IPS DF 6.9 (cell line): ENCODE measurements around the gene B3GALT2.

Experiments
- DNase-seq: peaks from one replicate; pipeline ENCODE4 v3.0.0-alpha.2; 2013; ENCODE audit warnings: low read depth, low spot score
- H3K27ac ChIP-seq: one replicate; pipeline ENCODE4 v1.5.1; 2013; ENCODE audit warnings: low read length, control low read depth
- H3K27me3 ChIP-seq: 2 replicates; pipeline ENCODE4 v1.6.1; 2013; ENCODE audit warnings: mild to moderate bottlenecking, low read length; ENCODE audit not compliant: control insufficient read depth, insufficient read depth
- H3K36me3 ChIP-seq: 2 replicates; pipeline ENCODE4 v1.6.1; 2013; ENCODE audit warnings: low read length; ENCODE audit not compliant: control insufficient read depth, insufficient read depth
- H3K4me1 ChIP-seq: 2 replicates; pipeline ENCODE4 v1.6.1; 2013; ENCODE audit warnings: low read length; ENCODE audit not compliant: control insufficient read depth, insufficient read depth
- H3K4me3 ChIP-seq: 2 replicates; pipeline ENCODE4 v1.5.1; 2013; ENCODE audit warnings: mild to moderate bottlenecking, low read length
- H3K9me3 ChIP-seq: 2 replicates; pipeline ENCODE4 v1.6.1; 2013; ENCODE audit warnings: low read length, inconsistent platforms; ENCODE audit not compliant: control insufficient read depth, insufficient read depth
- WGBS: extraction: QIAGEN DNeasy Blood & Tissue Kit; methylation state at CpG from one replicate; pipeline ENCODE4 v1.1.7; 2013; ENCODE audit warnings: mixed read lengths, missing lambda C conversion rate; ENCODE audit not compliant: insufficient read length, insufficient coverage; 5-methylcytosine and 5-hydroxymethylcytosine counted together

The B3GALT2 gene

GRCh38 chr1:193144361-193144938 is 42.0 kb downstream of the B3GALT2 start:
- WGBS: no CpG with 5 or more reads among the region's 5 CpGs
- no peak overlapping the region for H3K4me3 ChIP-seq
- H3K27me3 ChIP-seq: no peaks in the 10 kb centered on the region
- DNase-seq: no peak
- H3K4me1 ChIP-seq: no peaks in the 10 kb centered on the region
- no peak overlapping the region for H3K27ac ChIP-seq
- H3K36me3 ChIP-seq: peaks cover 3% of the 10 kb centered on the region; the same call in 1 of the 2 replicates
- no peaks in the 10 kb centered on the region for H3K9me3 ChIP-seq

- Histone ChIP-seq H3K9me3 (no peaks in the 10 kb centered on the region), H3K4me1 (no peaks in the 10 kb centered on the region), H3K4me3 (no peak overlapping the region), H3K36me3 (peaks cover 3% of the 10 kb centered on the region; the same call in 1 of the 2 replicates), H3K27me3 (no peaks in the 10 kb centered on the region), H3K27ac (no peak overlapping the region)
- no CpG with 5 or more reads among the region's 1 CpG for WGBS
- DNase-seq: no peak
These were observed 43.1 kb downstream of the B3GALT2 start for GRCh38 chr1:193143285-193143684.

- Histone ChIP-seq H3K9me3 (no peaks in the 10 kb centered on the region), H3K4me3 (no peak overlapping the region), H3K4me1 (no peaks in the 10 kb centered on the region), H3K27me3 (no peaks in the 10 kb centered on the region), H3K36me3 (peaks cover 3% of the 10 kb centered on the region; the same call in 1 of the 2 replicates), H3K27ac (no peak overlapping the region)
- no CpG with 5 or more reads among the region's 2 CpGs for whole genome bisulfite sequencing
- no peak for DNase-seq
These were observed 44.0 kb downstream of the B3GALT2 start for GRCh38 chr1:193142409-193142808.

- DNase-seq: no peak
- no CpG with 5 or more reads among the region's 3 CpGs for WGBS
These were observed 44.6 kb downstream of the B3GALT2 start for GRCh38 chr1:193141804-193142203.

GRCh38 chr1:193140254-193140653 is 46.2 kb downstream of the B3GALT2 start:
- Histone ChIP-seq H3K27ac (no peak overlapping the region), H3K4me3 (no peak overlapping the region), H3K36me3 (peaks cover 3% of the 10 kb centered on the region; the same call in 1 of the 2 replicates), H3K4me1 (no peaks in the 10 kb centered on the region), H3K27me3 (no peaks in the 10 kb centered on the region), H3K9me3 (no peaks in the 10 kb centered on the region)
- no CpG with 5 or more reads among the region's 7 CpGs for WGBS
- DNase-seq: no peak

More at GRCh38 chr1:193141804-193142203, 44.6 kb downstream of the B3GALT2 start:
- Histone ChIP-seq H3K27ac (no peak overlapping the region), H3K9me3 (no peaks in the 10 kb centered on the region), H3K4me3 (no peak overlapping the region), H3K27me3 (no peaks in the 10 kb centered on the region), H3K4me1 (no peaks in the 10 kb centered on the region), H3K36me3 (peaks cover 3% of the 10 kb centered on the region; the same call in 1 of the 2 replicates)

GRCh38 chr1:193131266-193131860 is 55.0 kb downstream of the B3GALT2 start:
- Histone ChIP-seq H3K27ac (no peak overlapping the region), H3K4me1 (no peaks in the 10 kb centered on the region), H3K27me3 (no peaks in the 10 kb centered on the region), H3K4me3 (no peak overlapping the region), H3K36me3 (peaks cover 16% of the 10 kb centered on the region; the same call in 1 of the 2 replicates), H3K9me3 (no peaks in the 10 kb centered on the region)
- DNase-seq: no peak
- WGBS: no CpG with 5 or more reads among the region's 2 CpGs
